Neural crest cell (in vitro differentiated cells): ENCODE data around the gene NEK8. TPM values are rescaled to one million over a fixed set of nuclear protein-coding genes. Genes with fewer than 3 reads are reported as not detected.
A peak's percentile ranks its signal among the peaks of the same experiment; 100 is the strongest.

ENCODE experiments used
- DNase-seq: peaks from one replicate; pipeline ENCODE4 v3.0.0; 2021; ENCODE audit warnings: low read depth, mixed read lengths, low spot score
- H3K27ac Mint-ChIP-seq: one replicate; pipeline ENCODE4 v1.8.0; 2021; ENCODE audit warnings: mild to moderate bottlenecking, mixed read lengths; ENCODE audit not compliant: unreplicated experiment
- H3K27me3 Mint-ChIP-seq: 2 replicates; pipeline ENCODE4 v1.8.0; 2021; ENCODE audit warnings: low read depth, mild to moderate bottlenecking, mixed read lengths
- H3K36me3 Mint-ChIP-seq: 2 replicates; pipeline ENCODE4 v1.8.0; 2021; ENCODE audit warnings: low read depth, mild to moderate bottlenecking, mixed read lengths
- H3K4me1 Mint-ChIP-seq: 2 replicates; pipeline ENCODE4 v1.8.0; 2021; ENCODE audit warnings: mixed read lengths
- H3K4me3 Mint-ChIP-seq: one replicate; pipeline ENCODE4 v1.8.0; 2021; ENCODE audit warnings: mild to moderate bottlenecking, mixed read lengths
- H3K9me3 Mint-ChIP-seq: 2 replicates; pipeline ENCODE4 v1.8.0; 2021; ENCODE audit warnings: mixed read lengths
- total RNA-seq: library from RNA; stranded (reverse); gene quantifications from 2 replicates; pipeline ENCODE4 v1.2.1, GENCODE V29; 2021
- TF ChIP-seq, protein P1 (sequence below): fragments of 200-600 bp; sonication (generic); conservative IDR thresholded peaks from 2 replicates; pipeline ENCODE4 v1.5.0; 2021; ENCODE audit warnings: antibody characterized with exemption, mild to moderate bottlenecking

Gene NEK8
- total RNA-seq, 1 donor from 2014 or later, result 6.2 TPM

GRCh38 chr17:28700830-28701492, 27.6 kb upstream of the NEK8 start:
- TF ChIP-seq, protein P1, sequence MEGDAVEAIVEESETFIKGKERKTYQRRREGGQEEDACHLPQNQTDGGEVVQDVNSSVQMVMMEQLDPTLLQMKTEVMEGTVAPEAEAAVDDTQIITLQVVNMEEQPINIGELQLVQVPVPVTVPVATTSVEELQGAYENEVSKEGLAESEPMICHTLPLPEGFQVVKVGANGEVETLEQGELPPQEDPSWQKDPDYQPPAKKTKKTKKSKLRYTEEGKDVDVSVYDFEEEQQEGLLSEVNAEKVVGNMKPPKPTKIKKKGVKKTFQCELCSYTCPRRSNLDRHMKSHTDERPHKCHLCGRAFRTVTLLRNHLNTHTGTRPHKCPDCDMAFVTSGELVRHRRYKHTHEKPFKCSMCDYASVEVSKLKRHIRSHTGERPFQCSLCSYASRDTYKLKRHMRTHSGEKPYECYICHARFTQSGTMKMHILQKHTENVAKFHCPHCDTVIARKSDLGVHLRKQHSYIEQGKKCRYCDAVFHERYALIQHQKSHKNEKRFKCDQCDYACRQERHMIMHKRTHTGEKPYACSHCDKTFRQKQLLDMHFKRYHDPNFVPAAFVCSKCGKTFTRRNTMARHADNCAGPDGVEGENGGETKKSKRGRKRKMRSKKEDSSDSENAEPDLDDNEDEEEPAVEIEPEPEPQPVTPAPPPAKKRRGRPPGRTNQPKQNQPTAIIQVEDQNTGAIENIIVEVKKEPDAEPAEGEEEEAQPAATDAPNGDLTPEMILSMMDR, result no peak
- no peak for DNase-seq
- H3K27me3 Mint-ChIP-seq, result no peaks in the 10 kb centered on the region
- H3K9me3 Mint-ChIP-seq, result no peaks in the 10 kb centered on the region
- peaks cover 15% of the 10 kb centered on the region for H3K36me3 Mint-ChIP-seq
- H3K4me1 Mint-ChIP-seq, result peaks cover 22% of the 10 kb centered on the region
- H3K27ac Mint-ChIP-seq, result no peak overlapping the region
- no peak overlapping the region for H3K4me3 Mint-ChIP-seq

DNA sequence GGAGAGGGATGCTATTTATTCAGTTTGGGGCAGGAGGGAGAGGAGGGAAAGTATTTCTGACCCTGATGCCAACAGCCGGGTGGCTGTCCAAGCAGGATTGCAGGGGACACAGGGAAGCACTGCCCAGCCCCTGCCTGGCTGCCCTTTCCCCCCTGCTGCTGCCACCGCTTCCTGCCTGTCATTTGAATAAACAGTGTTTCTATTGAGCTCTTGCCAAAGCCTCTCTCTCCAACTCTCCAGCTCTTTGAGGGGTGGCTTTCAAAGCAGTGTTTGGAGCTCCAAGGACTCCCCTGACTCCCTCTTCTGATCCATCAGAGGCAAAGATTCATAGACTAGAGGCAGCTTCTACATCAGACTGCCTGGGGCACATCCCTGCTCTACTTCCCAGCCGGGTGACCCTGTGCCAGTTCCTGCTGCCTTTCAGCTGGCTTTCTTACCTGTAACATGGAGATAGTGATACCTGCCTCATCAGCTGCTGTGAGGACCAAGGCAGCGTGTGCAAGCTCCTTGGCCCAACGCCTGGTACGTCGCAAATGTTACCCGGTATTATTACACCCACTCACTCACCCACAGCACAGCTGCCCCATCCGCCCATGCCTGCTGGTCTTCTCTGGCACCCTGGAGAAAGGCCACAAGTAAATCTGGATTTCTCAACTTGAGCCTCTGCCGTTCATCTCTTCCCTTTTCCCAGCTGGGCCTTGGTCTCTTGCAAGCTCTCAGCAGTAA, 26.4 kb upstream of the NEK8 start:
- H3K4me3 Mint-ChIP-seq, result peak overlapping the region; percentile 70
- H3K4me1 Mint-ChIP-seq, result peaks cover 24% of the 10 kb centered on the region
- no peak for DNase-seq
- peak overlapping the region; percentile 84 for H3K27ac Mint-ChIP-seq
- no peaks in the 10 kb centered on the region for H3K9me3 Mint-ChIP-seq
- peaks cover 1% of the 10 kb centered on the region for H3K27me3 Mint-ChIP-seq
- peaks cover 16% of the 10 kb centered on the region for H3K36me3 Mint-ChIP-seq
- TF ChIP-seq, protein P1, result no peak

GRCh38 chr17:28702752-28703150, 25.8 kb upstream of the NEK8 start:
- Mint-ChIP-seq H3K27ac (no peak overlapping the region), H3K4me3 (no peak overlapping the region), H3K4me1 (peaks cover 29% of the 10 kb centered on the region), H3K36me3 (peaks cover 17% of the 10 kb centered on the region), H3K9me3 (no peaks in the 10 kb centered on the region), H3K27me3 (peaks cover 4% of the 10 kb centered on the region)
- TF ChIP-seq, protein P1, result no peak
- DNase-seq, result no peak

- Mint-ChIP-seq H3K36me3 (peaks cover 14% of the 10 kb centered on the region), H3K9me3 (no peaks in the 10 kb centered on the region), H3K27ac (no peak overlapping the region), H3K4me1 (peaks cover 30% of the 10 kb centered on the region), H3K4me3 (peak overlapping the region; percentile 44), H3K27me3 (peaks cover 4% of the 10 kb centered on the region)
- TF ChIP-seq, protein P1, result no peak
- no peak for DNase-seq
Measured at GRCh38 chr17:28703552-28704218, 24.9 kb upstream of the NEK8 start.

DNA sequence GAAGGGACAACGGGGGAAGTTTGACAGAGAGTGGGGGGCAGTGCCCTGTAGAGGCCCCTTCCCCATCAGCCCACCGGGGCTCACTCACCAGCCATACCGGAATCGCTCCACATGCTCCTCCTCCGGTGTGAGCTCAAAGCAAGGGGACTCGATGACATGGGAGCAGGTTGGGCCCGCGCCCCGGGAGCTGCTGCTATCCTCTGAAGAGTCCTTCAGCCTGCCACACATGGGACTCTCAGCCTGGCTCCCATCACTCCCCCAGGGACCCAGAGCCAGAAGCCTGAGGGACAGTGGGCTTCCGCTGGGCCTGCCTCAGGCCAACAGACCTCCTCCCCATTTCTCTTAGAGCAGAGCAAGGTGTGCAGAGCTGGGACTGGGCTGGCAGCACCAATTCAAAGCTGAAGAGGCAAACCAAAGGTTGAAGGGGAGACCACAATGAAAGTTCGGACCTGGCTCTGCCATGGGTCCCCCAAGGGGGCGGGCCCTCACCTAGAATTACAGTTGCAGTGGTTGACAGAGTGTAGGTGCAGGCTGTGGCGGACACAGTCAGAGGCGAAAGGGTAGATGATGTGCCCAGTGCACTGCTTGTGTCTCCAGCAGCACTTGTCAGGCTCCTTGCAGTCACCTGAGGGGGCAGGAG, 24.2 kb upstream of the NEK8 start:
- TF ChIP-seq, protein P1, result no peak
- peak overlapping the region; percentile 67 for H3K27ac Mint-ChIP-seq
- H3K27me3 Mint-ChIP-seq, result peaks cover 4% of the 10 kb centered on the region
- H3K4me1 Mint-ChIP-seq, result peaks cover 30% of the 10 kb centered on the region
- H3K4me3 Mint-ChIP-seq, result no peak overlapping the region
- H3K36me3 Mint-ChIP-seq, result peaks cover 14% of the 10 kb centered on the region
- no peaks in the 10 kb centered on the region for H3K9me3 Mint-ChIP-seq
- no peak for DNase-seq
